GM21529 (cell line): ENCODE results near the gene DCANP1.

Experiments
- ATAC-seq: cut with Tn5 transposase; IDR thresholded peaks from one replicate; pipeline ENCODE4 v1.9.1; 2021; ENCODE audit not compliant: unreplicated experiment

DCANP1 gene

GRCh38 chr5:135458356-135458755, 11.2 kb upstream of the DCANP1 start:
- no peak for ATAC-seq

GRCh38 chr5:135457424-135458071, 10.4 kb upstream of the DCANP1 start:
- peak; percentile 62 for ATAC-seq

DNA sequence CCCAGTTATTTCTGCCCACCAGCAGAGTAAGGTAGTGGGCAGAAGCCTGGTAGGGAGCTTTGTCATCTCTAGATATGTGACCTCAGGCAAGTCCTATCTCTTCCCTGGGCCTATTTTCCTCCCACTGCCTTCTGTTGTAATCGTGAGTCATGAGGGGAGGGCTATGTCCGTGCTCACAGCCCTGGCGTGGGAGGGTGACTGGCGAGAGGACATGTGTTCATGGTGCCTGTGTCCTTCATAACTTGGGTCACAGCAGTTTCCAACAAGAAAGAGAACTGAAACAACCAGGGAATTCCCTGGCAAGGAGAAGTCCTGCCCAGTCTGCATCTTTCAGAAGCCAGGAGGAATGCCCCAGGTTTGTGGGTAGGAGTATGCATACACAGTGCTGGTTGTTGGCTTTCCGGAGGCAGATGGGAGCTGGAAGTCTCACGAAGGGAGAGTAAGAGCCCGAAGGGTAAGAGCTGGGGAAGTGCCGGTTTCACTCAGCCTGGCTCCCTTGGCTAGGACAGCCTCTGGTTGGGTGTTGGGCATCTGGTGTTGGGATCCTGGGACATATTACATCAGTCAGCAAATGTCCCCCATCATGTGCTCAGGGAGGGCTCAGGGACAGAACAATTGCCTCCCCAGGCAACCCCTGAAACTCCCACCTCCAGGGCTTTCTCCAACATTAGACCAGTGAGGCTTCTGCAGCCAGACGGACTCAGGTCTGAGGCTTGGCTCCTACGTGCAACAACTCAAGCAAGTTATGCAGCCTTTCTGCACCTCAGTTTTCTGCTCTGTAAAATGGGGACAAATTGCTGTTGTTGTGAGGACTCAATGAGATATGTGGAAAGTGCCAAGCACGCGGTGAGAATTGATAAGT, 9.3 kb upstream of the DCANP1 start:
- ATAC-seq: peak; percentile 66

- ATAC-seq: no peak
Observed at GRCh38 chr5:135455876-135456237, 8.7 kb upstream of the DCANP1 start.

DNA sequence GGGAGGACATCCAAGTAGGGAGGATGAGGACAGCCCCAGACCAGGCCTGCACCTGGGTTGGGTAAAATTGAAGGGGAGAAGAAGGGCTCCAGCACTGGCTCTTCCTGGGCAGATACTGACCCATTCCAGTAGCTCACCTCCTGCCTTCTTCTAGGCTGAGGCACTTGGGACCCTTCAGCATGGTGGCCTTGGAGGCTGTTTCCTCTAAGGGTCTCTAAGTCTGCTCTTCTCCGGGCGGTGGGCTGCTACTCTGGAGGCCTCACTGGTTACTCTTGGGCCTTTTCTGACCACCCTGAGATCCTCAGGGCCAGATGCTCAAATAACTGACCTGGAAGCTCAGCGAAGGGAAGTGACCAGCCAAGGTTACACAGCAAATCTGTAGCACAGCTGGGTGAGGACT, 7.8 kb upstream of the DCANP1 start:
- no peak for ATAC-seq

DNA sequence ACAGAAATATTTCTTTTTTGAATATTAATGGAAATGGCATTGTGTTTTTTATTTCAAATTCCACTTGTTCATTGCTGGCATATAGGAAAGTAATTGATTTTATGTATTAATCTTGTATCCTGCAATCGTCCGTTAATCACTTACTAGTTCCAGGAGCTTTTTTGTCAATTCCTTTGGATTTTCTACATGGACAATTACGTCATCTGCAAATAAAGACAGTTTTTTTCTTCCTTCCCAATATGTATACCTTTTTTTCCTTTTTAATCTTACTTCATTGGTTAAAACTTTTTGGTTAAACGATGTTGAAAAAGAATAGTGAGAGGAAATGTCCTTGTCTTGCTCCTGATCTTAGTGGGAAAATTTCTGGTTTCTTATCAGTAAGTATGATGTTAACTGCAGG, 6.5 kb upstream of the DCANP1 start:
- ATAC-seq: no peak

DNA sequence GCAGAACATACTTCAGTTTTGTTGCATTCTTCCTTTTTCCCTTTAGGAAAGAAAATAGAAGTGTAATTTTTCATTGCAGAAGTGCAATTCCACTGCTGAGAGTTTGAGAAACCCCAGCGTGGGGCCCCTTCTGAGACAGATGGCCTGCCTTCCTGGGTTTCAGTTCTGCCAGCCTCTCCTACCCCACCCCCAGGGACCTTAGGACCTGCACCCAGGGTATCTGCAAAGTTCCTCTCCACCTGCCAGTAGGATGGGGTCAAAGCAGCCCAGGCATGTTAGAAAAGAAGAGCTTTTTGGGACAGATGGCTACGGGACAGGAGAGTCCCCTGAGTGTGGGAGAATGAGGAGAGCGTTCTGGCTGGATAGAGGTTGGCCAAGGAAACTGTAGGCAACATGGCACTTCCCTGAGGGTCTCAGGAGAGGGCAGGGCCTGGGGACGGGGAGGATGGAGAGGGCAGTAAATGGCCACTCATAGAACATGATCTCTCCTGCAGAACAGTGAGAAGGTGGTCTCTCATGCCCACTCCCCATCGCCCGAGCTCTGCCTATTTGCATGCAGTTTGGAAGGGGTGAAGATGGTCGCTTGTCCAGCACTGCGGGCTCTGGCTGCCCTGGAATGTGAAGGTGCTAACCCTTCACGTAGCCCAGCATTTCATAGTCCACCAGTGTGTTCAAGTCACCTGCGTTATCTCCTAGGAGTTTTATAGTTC, 5.3 kb upstream of the DCANP1 start, which contains the start of gene TIFAB:
Gene TIFAB (minus strand): TSS at position 31 of the 710 bp plus-strand sequence. CDS start 2,412 bp downstream, outside the sequence.
- no peak for ATAC-seq

- ATAC-seq: no peak
Observed at GRCh38 chr5:135451581-135452320, 4.6 kb upstream of the DCANP1 start.

- no peak for ATAC-seq
Observed at GRCh38 chr5:135450952-135451351, 3.8 kb upstream of the DCANP1 start.

DNA sequence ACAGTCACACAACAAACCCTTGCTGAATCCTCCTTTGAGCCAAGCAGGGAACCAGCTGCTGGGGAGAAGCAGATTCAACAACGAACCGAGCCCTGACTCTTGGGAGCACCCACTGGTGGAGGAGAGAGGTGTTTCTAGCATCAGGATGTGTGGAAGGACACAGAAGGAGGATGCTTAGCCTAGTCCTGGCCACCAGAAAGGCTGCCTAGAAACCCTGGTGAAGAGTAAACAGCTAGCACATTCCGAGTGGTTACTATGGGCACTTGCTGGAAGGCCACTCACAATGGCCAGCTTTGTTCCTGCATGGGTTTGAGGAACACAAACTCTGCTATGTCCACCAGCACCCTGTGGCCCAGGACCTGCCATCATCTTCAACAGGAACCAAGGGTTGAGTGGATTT, 3.2 kb upstream of the DCANP1 start:
- ATAC-seq: no peak

- ATAC-seq: no peak
Observed at GRCh38 chr5:135449644-135450043, 2.5 kb upstream of the DCANP1 start.

DNA sequence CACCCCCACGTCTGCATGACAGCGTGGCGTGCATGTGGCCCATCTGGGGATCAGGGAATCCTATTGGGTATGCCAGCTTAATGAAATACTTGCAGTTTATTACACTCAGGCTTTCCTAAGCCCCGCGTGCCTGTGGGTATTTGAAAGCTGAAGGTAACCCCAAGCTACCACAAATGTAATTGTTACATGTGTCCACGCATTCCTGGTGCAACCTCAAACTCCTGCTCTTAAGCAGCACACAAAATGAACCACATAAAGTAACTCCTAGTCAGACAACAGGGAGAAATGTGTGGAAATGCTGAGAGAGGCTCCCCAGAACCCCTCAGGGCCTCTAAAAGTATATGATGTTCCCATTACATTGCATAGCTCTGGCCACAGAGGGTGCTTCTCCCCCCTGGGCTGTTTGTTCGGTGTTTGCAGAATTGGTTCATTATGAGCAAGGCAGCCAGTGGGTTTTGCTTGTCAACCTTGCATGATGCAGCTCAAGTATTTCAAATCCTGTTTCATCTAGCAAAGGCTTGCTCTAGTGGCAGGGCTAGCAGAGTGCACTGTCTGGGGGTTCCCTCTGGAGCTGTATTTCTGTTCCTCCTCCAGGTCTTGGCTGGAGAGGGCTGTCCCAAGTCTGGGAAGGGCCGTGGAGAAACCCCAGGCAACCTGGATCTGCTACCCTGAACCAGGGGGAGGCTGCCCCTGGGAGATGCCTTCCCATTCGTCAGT, 1.8 kb upstream of the DCANP1 start:
- no peak for ATAC-seq

DNA sequence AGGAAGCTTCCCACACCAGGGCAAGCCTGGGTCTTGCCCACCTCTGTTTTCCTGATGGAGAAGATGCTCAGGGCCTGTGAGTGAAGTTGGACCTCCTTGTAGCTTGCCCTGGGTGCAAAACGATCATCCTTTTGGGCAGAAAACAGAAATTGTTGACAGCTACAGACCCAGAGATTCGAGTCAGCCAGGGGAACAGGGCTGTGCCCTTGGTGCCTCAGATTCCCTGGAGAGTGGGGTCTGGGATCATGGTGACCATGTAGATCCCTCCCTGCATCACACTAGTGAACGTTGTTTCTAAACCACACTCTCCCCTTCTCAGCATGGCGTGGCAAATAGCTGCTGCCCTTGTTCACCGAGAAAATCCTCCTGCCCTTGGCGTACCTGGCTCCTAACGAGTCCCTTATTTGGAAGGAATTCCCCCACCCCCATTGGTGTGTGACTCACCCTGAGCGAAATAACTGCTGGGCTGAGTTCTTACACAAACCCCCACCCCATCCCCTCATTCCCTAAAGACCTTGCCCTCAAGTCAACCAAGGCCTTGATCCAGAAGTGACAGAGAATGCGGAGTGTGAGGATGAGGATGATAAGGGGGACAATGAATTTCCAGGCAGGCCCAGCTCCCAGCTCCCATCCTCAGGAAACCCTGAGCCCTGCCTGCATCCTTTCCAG, 1.1 kb upstream of the DCANP1 start:
- ATAC-seq: no peak

- no peak for ATAC-seq
Observed at GRCh38 chr5:135446615-135447014, 533 bp downstream of the DCANP1 start.

- ATAC-seq: no peak
Observed at GRCh38 chr5:135446206-135446605, 942 bp downstream of the DCANP1 start.

- no peak for ATAC-seq
Observed at GRCh38 chr5:135445306-135445985, 1.7 kb downstream of the DCANP1 start.

- ATAC-seq: no peak
Observed at GRCh38 chr5:135444881-135445280, 2.3 kb downstream of the DCANP1 start.

- ATAC-seq: no peak
Observed at GRCh38 chr5:135444360-135444759, 2.8 kb downstream of the DCANP1 start.
